GM23248 (cell line): ENCODE measurements around the gene ZNF575. TPM values are rescaled to one million over a fixed set of nuclear protein-coding genes. Genes with fewer than 3 reads are reported as not detected.
"Not testable (repeated sequence)": the region's sequence is repeated elsewhere in the genome, so short reads cannot be mapped to it uniquely, and the experiment has no call there.

Experiments
- DNase-seq: peaks from one replicate; pipeline ENCODE4 v3.0.0-alpha.2; 2015
- H2AFZ ChIP-seq: fragments of 200-600 bp; sonication (generic); 2 replicates; pipeline ENCODE4 v1.6.1; 2016; ENCODE audit warnings: antibody characterized with exemption
- H3F3A ChIP-seq: fragments of 200-600 bp; sonication (generic); 2 replicates; pipeline ENCODE4 v1.6.1; 2016; ENCODE audit warnings: mild to moderate bottlenecking, antibody characterized with exemption, mixed run types; ENCODE audit not compliant: insufficient read depth
- H3K27ac ChIP-seq: fragments of 200-600 bp; sonication (generic); 2 replicates; pipeline ENCODE4 v1.5.1; 2016; ENCODE audit warnings: mild to moderate bottlenecking
- H3K27me3 ChIP-seq: fragments of 200-600 bp; sonication (generic); replicated peaks from 2 replicates; pipeline ENCODE4 v1.6.1; 2016; ENCODE audit warnings: mild to moderate bottlenecking; ENCODE audit not compliant: insufficient read depth
- H3K36me3 ChIP-seq: fragments of 200-600 bp; sonication (generic); 2 replicates; pipeline ENCODE4 v1.6.1; 2016; ENCODE audit warnings: low read depth, mild to moderate bottlenecking
- H3K4me1 ChIP-seq: fragments of 200-600 bp; sonication (generic); 2 replicates; pipeline ENCODE4 v1.6.1; 2016; ENCODE audit warnings: mild to moderate bottlenecking; ENCODE audit not compliant: insufficient read depth
- H3K4me2 ChIP-seq: fragments of 200-600 bp; sonication (generic); one replicate; pipeline ENCODE4 v1.6.1; 2016; ENCODE audit warnings: mild to moderate bottlenecking; ENCODE audit not compliant: unreplicated experiment
- H3K4me3 ChIP-seq: fragments of 200-600 bp; sonication (generic); 2 replicates; pipeline ENCODE4 v1.5.1; 2016; ENCODE audit warnings: mild to moderate bottlenecking
- H3K79me2 ChIP-seq: fragments of 200-600 bp; sonication (generic); 2 replicates; pipeline ENCODE4 v1.6.1; 2016; ENCODE audit warnings: mild to moderate bottlenecking; ENCODE audit not compliant: insufficient read depth
- H3K9ac ChIP-seq: fragments of 200-600 bp; sonication (generic); 2 replicates; pipeline ENCODE4 v1.6.1; 2016; ENCODE audit warnings: mild to moderate bottlenecking
- H3K9me2 ChIP-seq: fragments of 200-600 bp; sonication (generic); 2 replicates; pipeline ENCODE4 v1.6.1; 2016; ENCODE audit warnings: mixed run types, mild to moderate bottlenecking, moderate library complexity; ENCODE audit not compliant: insufficient read depth
- H3K9me3 ChIP-seq: fragments of 200-600 bp; sonication (generic); one replicate; pipeline ENCODE4 v1.6.1; 2017; ENCODE audit warnings: low read depth
- H4K20me1 ChIP-seq: fragments of 200-600 bp; sonication (generic); 2 replicates; pipeline ENCODE4 v1.6.0; 2016; ENCODE audit not compliant: insufficient read depth
- EZH2 ChIP-seq: fragments of 200-600 bp; sonication (generic); IDR thresholded peaks from 2 replicates; pipeline ENCODE4 v1.6.1; 2018; ENCODE audit warnings: antibody characterized with exemption, mild to moderate bottlenecking; ENCODE audit not compliant: insufficient read depth, poor library complexity, severe bottlenecking
- EZH2phosphoT487 ChIP-seq: fragments of 200-600 bp; sonication (generic); IDR thresholded peaks from 2 replicates; pipeline ENCODE4 v1.6.1; 2018; ENCODE audit warnings: antibody characterized with exemption, moderate library complexity, mild to moderate bottlenecking, low read depth; ENCODE audit not compliant: insufficient read depth
- WGBS, 2 experiments: methylation state at CpG; one replicate each; pipeline ENCODE4 v1.1.6; 2015 to 2017; ENCODE audit warnings: low lambda C conversion rate in 2 of 2, low coverage in 1 of 2; ENCODE audit errors: missing lambda C conversion rate in 2 of 2; 5-methylcytosine and 5-hydroxymethylcytosine counted together
- in situ Hi-C: fragments of 300-500 bp; cut with MboI; formaldehyde crosslinking; loops from 2 replicates; pipeline ENCODE4 v1.15.0; 2020
- polyA plus RNA-seq: library from polyadenylated mRNA; unstranded; fragments of >200 nt; fragmentation: Nextera tagmentation; extraction: Ambion mirVana; gene quantifications from 2 replicates; pipeline ENCODE4 v1.2.1, GENCODE V29; 2016
- total RNA-seq: library from RNA; depleted of rRNA; stranded (reverse); fragments of >200 nt; shearing (Covaris generic); gene quantifications from 2 replicates; pipeline ENCODE4 v1.2.3, GENCODE V29; 2014

Gene ZNF575
- total and polyA plus RNA-seq, 2 experiments from 2014 or later, result 0.22 to 3.1 TPM

- TF ChIP-seq EZH2 (no peak), EZH2phosphoT487 (no peak)
Observed at GRCh38 chr19:43518051-43518450, 14.9 kb upstream of the ZNF575 start.

DNA sequence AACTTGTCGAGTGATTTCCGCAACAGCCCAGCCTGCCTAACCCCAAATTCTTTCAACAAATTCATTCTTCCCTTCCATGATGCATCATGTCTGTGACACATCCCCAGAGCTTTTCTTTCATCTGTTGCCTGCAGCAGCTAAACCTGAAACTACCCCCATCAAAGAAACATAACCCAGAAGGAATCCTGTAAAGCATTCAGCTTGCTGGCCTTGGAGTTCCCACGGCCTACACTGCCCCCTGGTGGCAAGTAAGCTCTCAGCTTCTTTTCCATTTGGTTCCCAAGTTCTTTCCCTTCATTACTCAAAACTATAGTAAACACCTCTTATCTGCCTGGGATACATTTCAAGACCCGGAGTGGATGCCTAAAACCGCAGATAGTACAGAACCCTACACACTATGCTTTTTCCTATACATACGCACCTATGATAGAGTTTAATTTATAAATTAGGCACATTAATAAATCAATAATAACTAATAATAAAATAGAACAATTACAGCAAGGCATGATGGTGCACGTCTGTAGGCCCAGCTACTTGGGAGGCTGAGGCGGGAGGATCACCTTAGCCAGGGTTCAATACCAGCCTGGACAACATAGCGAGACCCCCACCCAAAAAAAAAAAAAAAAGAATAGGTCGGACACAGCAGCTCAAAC, 13.4 kb upstream of the ZNF575 start:
- Histone ChIP-seq H3K4me2 (peak overlapping the region; percentile 8), H2AFZ (no peak overlapping the region), H3K79me2 (peaks cover 80% of the 10 kb centered on the region), H3K27me3 (no peaks in the 10 kb centered on the region), H3K9me3 (no peaks in the 10 kb centered on the region), H3K4me3 (no peak overlapping the region), H3K9me2 (no peaks in the 10 kb centered on the region), H3K27ac (peak overlapping the region; percentile 54), H3F3A (0 out of 2 replicates have a peak, but pooled peaks cover 5% of the 10 kb centered on the region), H3K36me3 (peaks cover 14% of the 10 kb centered on the region), H4K20me1 (no peaks in the 10 kb centered on the region), H3K4me1 (peaks cover 26% of the 10 kb centered on the region), H3K9ac (no peak overlapping the region)
- TF ChIP-seq EZH2phosphoT487 (no peak), EZH2 (no peak)
- WGBS, 2 experiments, result 38 to 42% methylated on average over 10 of the region's 10 CpGs
- peak; percentile 94 for DNase-seq
- in situ Hi-C loops, result loop anchor here (5.0 kb wide), 1 partner anchor 72 kb away; no protein-coding TSS in a partner anchor

More at GRCh38 chr19:43518051-43518450, 14.9 kb upstream of the ZNF575 start:
- no peak overlapping the region for H3K27ac ChIP-seq
- 51 to 52% methylated on average over 4 of the region's 4 CpGs for WGBS, 2 experiments
- H3K9me3 ChIP-seq, result no peaks in the 10 kb centered on the region
- peaks cover 15% of the 10 kb centered on the region for H3K36me3 ChIP-seq
- H3F3A ChIP-seq, result 0 out of 2 replicates have a peak, but pooled peaks cover 5% of the 10 kb centered on the region
- H3K79me2 ChIP-seq, result peaks cover 65% of the 10 kb centered on the region
- no peaks in the 10 kb centered on the region for H4K20me1 ChIP-seq
- no peak overlapping the region for H3K4me3 ChIP-seq
- in situ Hi-C loops, result loop anchor here (5.0 kb wide), 1 partner anchor 71 kb away; no protein-coding TSS in a partner anchor
- DNase-seq, result peak; percentile 19
- peaks cover 13% of the 10 kb centered on the region; the same call in 1 of the 2 replicates for H3K4me1 ChIP-seq
- no peak overlapping the region for H3K4me2 ChIP-seq
- H3K9me2 ChIP-seq, result no peaks in the 10 kb centered on the region
- no peaks in the 10 kb centered on the region for H3K27me3 ChIP-seq
- no peak overlapping the region for H3K9ac ChIP-seq
- no peak overlapping the region for H2AFZ ChIP-seq

GRCh38 chr19:43522929-43523328, 10.1 kb upstream of the ZNF575 start:
- no peak overlapping the region for H3K27ac ChIP-seq
- H3K9me2 ChIP-seq, result no peaks in the 10 kb centered on the region
- H3K9me3 ChIP-seq, result no peaks in the 10 kb centered on the region
- peaks cover 79% of the 10 kb centered on the region for H3K79me2 ChIP-seq
- no peak for TF ChIP-seq EZH2phosphoT487
- TF ChIP-seq EZH2, result no peak
- H3K27me3 ChIP-seq, result no peaks in the 10 kb centered on the region
- H3F3A ChIP-seq, result peaks cover 5% of the 10 kb centered on the region; the same call in 1 of the 2 replicates
- no peak for DNase-seq
- in situ Hi-C loops, result no loop called here
- no peak overlapping the region for H2AFZ ChIP-seq
- no peak overlapping the region for H3K4me2 ChIP-seq
- H3K4me1 ChIP-seq, result peaks cover 34% of the 10 kb centered on the region
- H3K36me3 ChIP-seq, result no peaks in the 10 kb centered on the region
- WGBS, 2 experiments, result 85 to 87% methylated on average over 5 of the region's 5 CpGs
- no peak overlapping the region for H3K4me3 ChIP-seq
- no peaks in the 10 kb centered on the region for H4K20me1 ChIP-seq
- no peak overlapping the region for H3K9ac ChIP-seq

- in situ Hi-C loops, H3K36me3 ChIP-seq, H3K9ac ChIP-seq, DNase-seq, H4K20me1 ChIP-seq, H3F3A ChIP-seq, H3K9me2 ChIP-seq, H2AFZ ChIP-seq, H3K9me3 ChIP-seq, H3K4me2 ChIP-seq, H3K27me3 ChIP-seq, H3K4me3 ChIP-seq, H3K27ac ChIP-seq: not testable (repeated sequence)
- peaks cover 74% of the 10 kb centered on the region for H3K79me2 ChIP-seq
- 96 to 98% methylated on average over 8 of the region's 8 CpGs for WGBS, 2 experiments
- H3K4me1 ChIP-seq, result peaks cover 32% of the 10 kb centered on the region
Observed at GRCh38 chr19:43523696-43524095, 9.3 kb upstream of the ZNF575 start.
